HFFc6 (cell line): ENCODE data around the gene ZIC4. TPM values are rescaled to one million over a fixed set of nuclear protein-coding genes. Genes with fewer than 3 reads are reported as not detected.
A peak's percentile ranks its signal among the peaks of the same experiment; 100 is the strongest.

ENCODE experiments used
- DNase-seq: peaks from one replicate; pipeline ENCODE4 v3.0.0-alpha.2; 2018
- H3K27ac Mint-ChIP-seq: 2 replicates; pipeline ENCODE4 v1.8.0; 2020; ENCODE audit warnings: mild to moderate bottlenecking, mixed read lengths
- H3K27me3 Mint-ChIP-seq: 2 replicates; pipeline ENCODE4 v1.8.0; 2021; ENCODE audit warnings: mild to moderate bottlenecking, moderate library complexity, mixed read lengths; ENCODE audit not compliant: insufficient read depth
- H3K36me3 Mint-ChIP-seq: 2 replicates; pipeline ENCODE4 v1.8.0; 2021; ENCODE audit warnings: low read depth, mixed read lengths
- H3K4me1 Mint-ChIP-seq: 2 replicates; pipeline ENCODE4 v1.8.0; 2020; ENCODE audit warnings: low read depth, mixed read lengths
- H3K4me3 Mint-ChIP-seq: 2 replicates; pipeline ENCODE4 v1.8.0; 2020; ENCODE audit warnings: mild to moderate bottlenecking, moderate library complexity, mixed read lengths
- H3K9me3 Mint-ChIP-seq: 2 replicates; pipeline ENCODE4 v1.8.0; 2020; ENCODE audit warnings: mild to moderate bottlenecking, mixed read lengths
- CTCF ChIP-seq: fragments of 200-600 bp; sonication (generic); IDR thresholded peaks from 2 replicates; pipeline ENCODE4 v1.5.0; 2021; ENCODE audit warnings: antibody characterized with exemption, mild to moderate bottlenecking
- total RNA-seq, 6 experiments: library from RNA; stranded (reverse); fragmentation: NEBNext Ultra II Directional; extraction: Animal tissue kit (Norgen Biotek cat#: 25700); gene quantifications; 2 replicates in 1 of 6; 3 replicates in 5 of 6; pipeline ENCODE4 v1.2.3, GENCODE V29; 2021

ZIC4 gene
- total RNA-seq, 6 experiments from 2014 or later, result 0.28 to 0.58 (median 0.49) TPM

- peaks cover 46% of the 10 kb centered on the region for H3K4me1 Mint-ChIP-seq
- peaks cover 16% of the 10 kb centered on the region for H3K36me3 Mint-ChIP-seq
- no peak for TF ChIP-seq CTCF
- peaks cover 72% of the 10 kb centered on the region for H3K27me3 Mint-ChIP-seq
- DNase-seq, result no peak
- peak overlapping the region; percentile 76 for H3K4me3 Mint-ChIP-seq
- peaks cover 19% of the 10 kb centered on the region; the same call in 1 of the 2 replicates for H3K9me3 Mint-ChIP-seq
- no peak overlapping the region for H3K27ac Mint-ChIP-seq
Measured at GRCh38 chr3:147407498-147408187, 1.3 kb upstream of the ZIC4 start.

- H3K27me3 Mint-ChIP-seq, result peaks cover 71% of the 10 kb centered on the region
- peaks cover 16% of the 10 kb centered on the region for H3K36me3 Mint-ChIP-seq
- DNase-seq, result no peak
- peaks cover 19% of the 10 kb centered on the region; the same call in 1 of the 2 replicates for H3K9me3 Mint-ChIP-seq
- H3K4me1 Mint-ChIP-seq, result peaks cover 46% of the 10 kb centered on the region
- TF ChIP-seq CTCF, result no peak
- peak overlapping the region; percentile 32 for H3K4me3 Mint-ChIP-seq
- H3K27ac Mint-ChIP-seq, result no peak overlapping the region
Measured at GRCh38 chr3:147407114-147407497, 763 bp upstream of the ZIC4 start.

- Mint-ChIP-seq H3K36me3 (peaks cover 16% of the 10 kb centered on the region), H3K9me3 (peaks cover 15% of the 10 kb centered on the region; the same call in 1 of the 2 replicates), H3K27me3 (peaks cover 67% of the 10 kb centered on the region), H3K27ac (no peak overlapping the region), H3K4me1 (peaks cover 32% of the 10 kb centered on the region), H3K4me3 (no peak overlapping the region)
- DNase-seq, result no peak
- TF ChIP-seq CTCF, result no peak
Measured at GRCh38 chr3:147405231-147406027, 914 bp downstream of the ZIC4 start.

GRCh38 chr3:147404800-147405230 lies 1.5 kb downstream of the ZIC4 start:
- H3K4me3 Mint-ChIP-seq, result no peak overlapping the region
- TF ChIP-seq CTCF, result no peak
- H3K36me3 Mint-ChIP-seq, result peaks cover 16% of the 10 kb centered on the region
- DNase-seq, result no peak
- peaks cover 66% of the 10 kb centered on the region for H3K27me3 Mint-ChIP-seq
- H3K4me1 Mint-ChIP-seq, result peaks cover 32% of the 10 kb centered on the region
- peaks cover 15% of the 10 kb centered on the region; the same call in 1 of the 2 replicates for H3K9me3 Mint-ChIP-seq
- no peak overlapping the region for H3K27ac Mint-ChIP-seq

GRCh38 chr3:147404000-147404799 lies 2.1 kb downstream of the ZIC4 start:
- no peak for DNase-seq
- peaks cover 28% of the 10 kb centered on the region for H3K4me1 Mint-ChIP-seq
- peaks cover 67% of the 10 kb centered on the region for H3K27me3 Mint-ChIP-seq
- peaks cover 16% of the 10 kb centered on the region for H3K36me3 Mint-ChIP-seq
- TF ChIP-seq CTCF, result no peak
- peak overlapping the region; percentile 21; the same call in 1 of the 2 replicates for H3K4me3 Mint-ChIP-seq
- H3K9me3 Mint-ChIP-seq, result peaks cover 15% of the 10 kb centered on the region; the same call in 1 of the 2 replicates
- no peak overlapping the region for H3K27ac Mint-ChIP-seq
